ENCODE results near the gene BAK1.
"Not testable (repeated sequence)": the region's sequence is repeated elsewhere in the genome, so short reads cannot be mapped to it uniquely, and the experiment has no call there.

The BAK1 gene

DNA sequence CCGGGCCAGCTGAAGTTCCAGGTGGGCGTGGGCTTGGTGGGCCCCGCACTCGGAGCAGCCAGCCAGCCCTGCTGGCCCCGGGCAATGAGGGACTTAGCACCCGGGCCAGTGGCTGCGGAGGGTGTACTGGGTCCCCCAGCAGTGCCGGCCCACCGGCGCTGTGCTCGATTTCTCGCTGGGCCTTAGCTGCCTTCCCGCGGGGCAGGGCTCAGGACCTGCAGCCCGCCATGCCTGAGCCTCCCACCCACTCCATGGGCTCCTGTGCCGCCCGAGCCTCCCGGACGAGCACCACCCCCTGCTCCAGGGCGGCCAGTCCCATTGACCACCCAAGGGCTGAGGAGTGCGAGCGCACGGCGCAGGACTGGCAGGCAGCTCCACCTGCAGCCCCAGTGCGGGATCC lies 47.6 kb downstream of the BAK1 start:
- in situ Hi-C loops (cut with HindIII; ENCODE audit: low pct_ligation_motif_present, low pct_unique_long_range_greater_than_20kb, low sequenced_read_pairs); DNase-seq: not testable (repeated sequence)

DNA sequence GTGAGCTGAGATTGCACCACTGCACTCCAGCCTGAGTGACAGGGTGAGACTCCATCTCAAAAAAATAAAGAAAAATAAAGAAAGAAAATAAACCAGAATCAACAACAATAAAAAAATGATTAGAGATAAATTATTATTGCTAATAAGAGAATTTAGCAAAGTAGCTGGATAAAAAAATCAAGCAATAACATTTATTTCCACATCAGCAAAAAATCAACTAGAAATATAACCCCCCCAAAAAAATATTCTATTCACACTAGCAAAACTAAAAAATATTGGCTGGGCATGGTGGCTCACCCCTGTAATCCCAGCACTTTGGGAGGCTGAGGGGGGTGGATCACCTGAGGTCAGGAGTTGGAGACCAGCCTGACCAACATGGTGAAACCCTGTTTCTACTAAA lies 49.5 kb downstream of the BAK1 start:
- in situ Hi-C loops (cut with HindIII; ENCODE audit: low pct_ligation_motif_present, low pct_unique_long_range_greater_than_20kb, low sequenced_read_pairs); DNase-seq: not testable (repeated sequence)
